Activated CD8-positive, alpha-beta memory T cell treated with anti-CD3 and anti-CD28 coated beads, Interleukin-2, amount 50 U/mL, for 1 hour (primary cell): ENCODE results near the gene EPS8L3.
A peak's percentile ranks its signal among the peaks of the same experiment; 100 is the strongest.

Experiments used
- DNase-seq: peaks from one replicate; pipeline ENCODE4 v3.0.0-alpha.2; 2020; ENCODE audit errors: extremely low read depth

EPS8L3 gene

DNA sequence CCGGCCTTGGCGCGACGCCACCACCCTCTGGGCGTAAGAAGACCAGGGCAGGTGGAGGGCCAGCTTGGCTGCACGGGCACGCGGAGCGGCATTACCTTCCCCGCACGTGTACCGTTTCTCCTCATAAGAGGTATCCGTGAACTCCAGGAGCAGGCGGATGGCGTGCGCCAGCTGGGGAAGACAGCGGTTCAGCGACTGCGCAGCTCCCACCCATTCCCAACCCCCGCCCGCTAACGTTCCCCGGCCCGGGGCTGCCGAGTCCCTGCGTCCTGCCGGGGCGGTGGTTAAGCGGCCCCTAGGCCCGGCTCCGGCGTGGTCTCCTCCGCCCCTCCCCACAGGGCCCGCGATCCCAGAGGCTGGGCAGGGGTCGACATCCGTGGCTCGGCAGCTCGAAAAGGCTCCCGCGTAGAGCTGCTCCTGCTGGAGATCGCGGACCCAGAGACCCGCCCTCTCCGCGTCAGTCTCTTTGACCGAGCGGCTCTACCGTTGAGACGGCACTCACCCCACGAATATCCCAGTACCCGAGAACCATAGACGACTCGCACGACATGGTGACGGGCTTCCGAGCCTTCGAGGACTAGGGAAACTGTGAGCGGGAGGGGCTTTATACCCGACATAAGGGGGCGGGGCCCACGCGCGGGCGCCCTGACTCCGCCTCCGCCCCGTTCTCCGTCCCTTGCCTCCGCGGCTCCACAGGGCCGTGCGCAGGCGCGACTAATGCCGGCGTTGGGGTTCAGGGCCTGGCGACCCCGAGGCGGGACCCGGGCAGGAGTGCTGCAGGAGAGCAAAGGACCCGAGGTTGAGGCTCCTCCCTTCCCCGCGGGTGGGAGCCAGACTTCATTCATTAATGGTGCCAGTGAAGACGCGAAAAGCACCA, 23.7 kb downstream of the EPS8L3 start:
- peak; percentile 66 for DNase-seq

DNA sequence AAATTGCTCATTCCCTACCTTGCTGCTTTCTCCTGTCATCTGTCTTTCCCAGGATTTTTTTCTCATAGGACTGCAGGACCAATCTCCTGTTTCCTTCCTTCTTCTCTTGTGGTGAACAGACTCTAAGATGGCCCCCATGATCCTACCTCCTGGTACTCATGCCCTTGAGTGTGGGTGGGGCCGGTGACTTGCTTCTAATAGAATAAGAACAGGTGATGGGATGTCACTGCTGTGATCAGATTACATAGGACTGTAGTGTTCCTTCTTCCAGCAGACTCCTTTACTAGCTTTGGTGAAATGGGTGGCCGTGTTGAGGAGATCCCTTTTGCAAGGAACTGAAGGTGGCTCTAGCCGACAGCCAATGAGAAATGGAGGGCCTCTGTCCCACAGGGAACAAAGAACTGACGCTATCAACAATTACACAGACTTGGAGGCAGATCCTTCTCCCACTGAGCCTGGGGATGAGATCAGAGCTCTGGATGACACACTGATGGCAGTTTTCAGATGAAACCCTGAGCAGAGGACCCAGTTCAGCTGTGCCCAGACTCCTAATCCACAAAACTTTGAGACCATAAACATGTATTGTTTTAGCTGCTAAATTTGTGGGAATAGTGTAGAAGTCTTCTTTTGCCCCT, 30.4 kb downstream of the EPS8L3 start:
- no peak for DNase-seq

DNA sequence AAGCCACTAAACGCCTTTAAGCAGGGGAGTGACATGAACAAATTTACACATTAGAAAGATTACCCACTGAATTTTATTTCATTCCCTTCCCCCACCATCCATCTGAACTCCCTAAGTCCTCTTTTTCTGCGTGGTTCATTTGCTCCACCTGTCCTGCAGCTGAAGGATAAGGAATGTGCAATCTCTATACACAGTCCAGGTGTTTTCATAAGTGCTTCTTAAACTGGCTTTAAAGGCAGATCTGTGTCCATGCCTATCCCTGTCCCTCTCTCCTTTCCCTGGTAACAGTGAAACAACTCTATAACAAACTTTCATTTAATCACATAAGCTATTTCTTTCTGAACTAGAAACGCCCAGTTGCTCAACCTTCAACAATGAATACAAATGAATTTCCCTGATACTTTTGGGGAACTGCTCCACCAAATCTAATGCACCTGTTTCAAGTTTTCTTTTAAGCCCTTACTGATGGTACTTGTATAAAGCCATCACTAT, 31.3 kb downstream of the EPS8L3 start:
- no peak for DNase-seq

DNA sequence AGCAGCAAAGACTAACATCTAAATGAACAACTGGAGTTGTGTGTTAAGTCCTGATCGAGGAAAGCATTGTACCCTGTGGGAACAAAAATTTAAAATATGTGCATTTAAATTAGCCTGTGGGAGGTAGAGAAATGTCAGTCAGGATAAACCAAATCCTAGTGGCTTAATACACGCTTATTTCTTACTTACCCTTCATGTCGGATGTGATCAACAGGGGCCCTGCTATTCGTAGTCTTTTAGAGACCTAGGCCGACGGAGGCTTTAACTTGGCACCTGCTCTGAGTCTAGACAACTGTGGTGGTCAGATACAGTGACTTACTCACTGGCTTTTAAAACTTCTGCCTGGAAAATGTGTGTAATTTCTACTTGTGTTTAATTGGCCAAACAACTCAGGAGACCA, 33.1 kb downstream of the EPS8L3 start:
- DNase-seq = no peak

DNA sequence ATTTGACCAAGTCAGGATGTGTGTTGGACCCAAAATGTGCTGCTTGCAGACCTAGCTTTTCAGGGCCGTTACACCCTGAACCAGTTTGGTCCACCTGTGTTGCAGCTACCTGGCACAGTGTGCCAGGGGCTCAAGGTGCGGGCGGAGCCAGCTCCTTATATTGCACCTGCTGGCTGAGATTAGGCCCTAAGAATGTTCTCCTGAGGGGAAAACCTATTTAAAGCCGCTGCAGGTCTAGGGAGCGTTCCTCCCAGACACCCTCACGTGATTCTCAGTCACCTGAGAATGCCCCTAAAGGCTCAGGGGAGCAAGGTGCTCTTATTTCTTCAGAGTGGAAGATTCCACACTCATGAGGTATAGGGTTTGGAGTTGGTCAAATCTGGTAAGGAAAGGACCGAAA, 34.9 kb downstream of the EPS8L3 start:
- no peak for DNase-seq

DNA sequence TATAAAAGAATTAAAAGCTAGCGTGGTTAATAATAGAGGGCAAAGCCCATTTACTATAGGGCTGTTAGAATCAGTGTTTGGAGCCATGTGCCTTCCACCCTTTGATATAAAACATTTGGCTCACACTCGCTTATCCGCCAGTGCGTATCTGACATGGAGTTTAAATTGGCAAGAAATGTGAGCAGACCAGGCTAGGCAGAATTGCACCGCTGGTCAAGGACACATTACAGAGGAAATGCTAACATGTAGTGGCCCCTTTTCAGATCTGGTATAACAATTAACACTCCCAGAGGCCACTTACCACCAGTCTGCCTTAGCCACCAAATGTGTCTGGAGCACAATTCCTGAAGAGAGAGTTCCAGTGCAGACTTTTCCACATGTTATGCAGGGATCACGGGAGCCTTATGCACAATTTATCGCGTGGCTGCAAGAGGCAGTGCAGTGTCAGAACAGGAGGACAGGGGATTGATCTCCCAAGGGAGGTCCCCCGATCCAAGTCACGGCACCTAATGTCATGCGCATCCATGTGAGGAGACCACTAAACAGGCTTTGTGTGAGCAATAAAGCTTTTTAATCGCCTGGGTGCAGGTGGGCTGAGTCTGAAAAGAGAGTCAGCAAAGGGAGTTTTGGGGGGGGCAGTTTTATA, 36.9 kb downstream of the EPS8L3 start:
- DNase-seq = no peak

DNA sequence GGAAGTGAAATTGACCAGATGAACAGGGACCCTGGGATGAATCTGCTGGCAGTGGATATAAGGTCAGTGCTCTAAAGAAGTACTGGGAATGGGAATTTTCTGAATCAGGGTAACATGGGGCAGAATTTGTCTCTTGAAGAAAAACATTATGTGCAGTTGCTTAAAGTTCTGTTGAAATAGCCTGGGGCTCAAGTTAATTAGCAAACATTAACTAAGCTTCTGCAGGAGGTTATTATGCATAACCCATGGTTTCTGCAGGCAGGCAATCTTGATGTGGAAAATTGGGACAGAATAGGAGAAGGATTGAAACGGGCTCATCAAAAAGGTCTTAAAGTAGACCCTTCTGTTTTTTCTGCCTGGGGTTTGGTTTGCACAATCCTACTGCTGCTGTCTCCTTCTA, 37.7 kb downstream of the EPS8L3 start:
- no peak for DNase-seq

DNA sequence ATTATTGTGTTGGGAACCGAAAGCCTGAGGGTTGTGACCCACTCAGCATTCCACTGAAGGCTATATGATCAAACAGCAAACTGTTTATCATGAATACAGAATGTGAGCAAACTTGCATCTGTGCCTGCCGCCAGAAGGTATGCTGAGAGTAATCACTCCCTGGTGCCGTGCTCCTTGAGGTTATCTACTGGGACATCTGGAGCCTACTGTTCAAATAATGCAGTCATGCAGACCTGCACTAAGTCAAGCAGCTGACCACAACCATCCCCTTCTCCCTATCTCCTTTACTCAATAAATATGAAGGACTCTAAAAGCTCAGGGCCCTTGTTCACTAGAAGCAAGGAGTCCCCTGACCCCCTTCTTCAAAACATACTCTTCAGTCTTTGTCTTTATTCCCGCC, 38.2 kb downstream of the EPS8L3 start:
- DNase-seq = no peak

DNA sequence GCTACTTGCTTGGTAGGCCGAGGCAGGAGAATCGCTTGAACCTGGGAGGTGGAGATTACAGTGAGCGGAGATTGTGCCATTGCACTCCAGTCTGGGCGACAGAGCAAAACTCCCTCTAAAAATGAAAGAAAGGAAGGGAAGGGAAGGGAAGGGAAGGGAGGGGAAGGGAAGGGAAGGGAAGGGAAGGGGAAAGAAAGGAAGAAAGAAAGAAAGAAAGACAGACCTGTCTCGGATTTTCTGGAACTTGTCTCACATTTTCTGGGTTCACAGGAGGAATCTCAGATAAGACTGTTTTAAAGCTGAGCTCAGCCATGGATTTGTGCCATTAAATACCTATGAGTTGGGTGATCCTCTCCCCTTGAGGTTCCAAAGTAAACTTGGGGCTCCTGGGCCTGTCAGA, 38.8 kb downstream of the EPS8L3 start:
- DNase-seq = no peak

DNA sequence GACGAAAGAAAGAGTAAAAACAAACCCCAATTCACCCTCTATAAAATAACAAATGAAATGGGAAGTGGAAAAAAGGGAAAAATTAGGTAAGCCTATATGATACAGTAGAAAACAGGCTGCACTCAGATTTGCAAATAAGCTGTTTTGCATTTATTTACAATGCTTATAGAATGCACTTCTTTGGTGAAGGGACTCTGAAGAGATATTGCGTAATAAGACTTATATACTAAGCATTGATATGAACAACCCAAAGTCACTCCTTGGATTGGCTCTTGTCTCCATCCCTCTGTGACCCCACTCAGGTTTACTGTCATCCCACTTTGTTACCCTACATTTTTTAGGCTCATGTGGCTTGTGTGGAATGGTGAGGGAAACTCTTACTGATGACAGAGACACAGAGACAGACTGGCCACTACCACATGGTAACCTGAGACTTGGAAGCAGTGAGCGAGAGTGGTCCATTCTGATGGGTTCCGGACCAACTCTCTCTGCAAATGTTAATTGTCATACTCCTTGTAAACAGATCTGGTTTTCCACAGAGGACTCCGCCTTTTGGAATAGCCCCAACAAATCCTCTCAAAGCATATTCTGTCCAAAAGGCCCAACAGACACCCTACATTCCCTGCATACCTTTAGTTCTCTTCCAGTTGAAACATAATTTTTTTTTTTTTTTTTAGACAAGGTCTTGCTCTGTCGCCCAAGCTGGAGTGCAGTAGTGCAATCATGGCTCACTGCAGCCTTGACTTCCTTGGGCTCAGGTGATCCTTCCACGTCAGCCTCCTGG, 40.6 kb downstream of the EPS8L3 start:
- DNase-seq = no peak

DNA sequence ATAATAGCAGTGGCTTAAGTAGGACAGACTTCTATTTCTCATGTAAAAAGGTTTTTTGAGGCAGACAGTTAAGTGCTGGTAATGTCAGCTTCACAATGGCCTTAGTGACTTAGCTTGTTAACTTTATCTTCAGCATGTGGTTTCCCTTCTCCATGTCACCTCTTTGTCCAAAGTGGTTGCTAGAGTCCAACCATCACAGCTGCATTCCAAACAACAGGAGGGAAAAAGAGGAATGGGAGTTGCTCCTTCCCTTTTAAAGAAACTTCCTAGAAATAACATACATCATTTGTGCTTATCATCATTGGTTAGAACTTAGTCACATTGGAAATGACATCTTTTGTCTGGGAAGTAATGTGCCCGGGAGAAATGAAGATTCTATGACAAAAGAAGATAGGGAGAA, 41.8 kb downstream of the EPS8L3 start:
- DNase-seq = no peak

DNA sequence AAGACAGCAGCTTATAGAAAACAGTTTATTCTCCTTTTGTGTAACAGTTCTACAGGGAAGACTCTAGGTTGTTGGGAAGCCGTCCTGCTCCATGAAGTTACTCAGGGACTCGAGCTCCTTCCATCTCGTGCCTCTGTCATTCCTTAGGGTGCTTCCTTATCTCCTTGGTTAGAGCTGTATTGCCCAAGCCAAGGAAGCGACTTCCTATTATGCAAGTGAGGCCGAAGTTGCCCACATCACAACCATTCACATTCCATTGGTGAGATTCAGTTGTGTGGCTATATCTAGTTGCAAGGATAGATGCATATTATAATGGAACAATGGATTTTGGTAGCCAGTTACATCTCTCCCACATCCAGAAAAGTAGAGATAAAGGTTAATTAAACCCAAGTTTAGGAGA, 42.7 kb downstream of the EPS8L3 start:
- DNase-seq = no peak

DNA sequence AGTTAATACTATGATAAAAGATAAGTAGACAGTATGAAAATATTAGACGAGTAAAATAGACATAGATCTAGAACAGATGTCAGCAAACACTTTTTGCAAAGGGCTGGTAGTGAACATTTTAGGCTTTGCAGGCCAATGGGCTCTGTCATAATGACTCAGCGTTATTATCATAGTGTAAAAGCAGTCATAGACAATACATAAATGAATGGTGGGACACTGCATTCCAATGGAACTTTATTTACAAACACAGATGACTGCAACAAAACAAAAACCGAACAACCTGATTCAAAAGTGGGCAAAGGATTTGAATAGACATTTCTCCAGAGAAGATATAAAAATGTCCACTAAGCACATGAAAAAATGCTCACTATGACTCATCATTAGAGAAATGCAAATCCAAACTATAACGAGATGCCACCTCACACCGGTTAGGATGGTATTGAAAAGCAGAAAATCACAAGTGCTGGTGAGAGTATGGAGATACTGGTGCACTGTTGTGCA, 44.3 kb downstream of the EPS8L3 start:
- no peak for DNase-seq

DNA sequence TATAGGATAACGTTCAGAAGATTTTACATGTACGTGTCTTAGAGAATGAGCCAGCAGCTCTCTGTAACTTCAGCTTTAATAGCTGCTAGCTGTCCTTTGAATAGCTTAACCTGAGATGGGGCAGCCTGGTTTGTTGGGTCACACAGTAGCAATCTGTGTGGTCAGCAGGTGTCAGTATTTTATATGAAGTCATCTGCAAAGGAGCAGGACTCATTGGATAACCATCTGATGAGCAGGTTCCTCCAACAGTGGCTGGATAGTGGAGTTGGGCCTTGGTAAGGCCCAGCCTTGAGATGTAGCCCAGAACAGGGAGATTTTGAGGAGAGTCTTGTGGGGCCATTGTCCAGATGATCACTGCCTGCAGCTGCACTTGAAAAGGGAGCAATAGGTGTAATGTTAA, 45.2 kb downstream of the EPS8L3 start:
- DNase-seq = no peak

DNA sequence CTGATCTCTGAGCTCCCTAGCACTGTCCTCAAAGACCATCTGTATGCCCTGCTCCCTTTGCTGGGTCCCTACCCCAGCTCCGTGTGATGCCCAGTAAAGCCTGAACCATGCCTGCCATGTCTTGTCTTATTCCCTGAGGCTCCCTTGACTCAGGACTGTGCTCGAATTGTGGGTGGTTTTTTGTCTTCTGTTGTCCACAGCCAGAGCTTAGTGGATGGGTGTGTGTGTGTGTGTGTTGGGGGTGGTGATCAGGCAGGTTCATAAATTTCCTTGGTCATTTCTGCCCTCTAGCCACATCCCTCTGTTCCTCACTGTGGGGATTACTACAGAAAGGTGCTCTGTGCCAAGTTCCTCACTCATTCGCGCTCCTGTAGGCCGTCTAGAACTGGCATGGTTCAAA, 46.0 kb downstream of the EPS8L3 start:
- DNase-seq = no peak

DNA sequence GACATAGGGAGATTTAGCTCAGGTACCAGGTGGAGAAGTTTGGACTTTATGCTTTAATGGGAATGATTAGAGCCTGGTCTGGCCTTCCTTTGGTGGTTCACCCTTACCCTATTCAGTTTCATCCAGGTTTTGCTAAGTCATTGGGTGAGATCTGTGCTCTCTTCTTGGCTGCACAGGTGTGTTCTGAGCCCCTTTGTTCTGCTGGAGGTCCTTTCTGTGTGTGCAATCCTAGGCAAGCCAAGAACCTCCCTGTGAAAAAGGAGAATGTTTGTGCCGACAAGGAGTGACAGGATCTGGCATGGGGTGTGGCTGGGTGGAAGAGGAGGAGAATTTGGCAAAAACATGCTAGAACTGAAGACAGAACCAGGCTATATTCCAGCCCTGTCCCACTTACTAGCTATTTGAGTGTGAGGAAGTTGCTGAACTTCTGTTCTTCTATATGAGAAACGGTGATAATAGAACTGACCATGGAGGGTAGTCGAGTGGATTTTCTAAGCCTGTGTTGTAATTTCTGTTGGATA, 47.1 kb downstream of the EPS8L3 start:
- no peak for DNase-seq

DNA sequence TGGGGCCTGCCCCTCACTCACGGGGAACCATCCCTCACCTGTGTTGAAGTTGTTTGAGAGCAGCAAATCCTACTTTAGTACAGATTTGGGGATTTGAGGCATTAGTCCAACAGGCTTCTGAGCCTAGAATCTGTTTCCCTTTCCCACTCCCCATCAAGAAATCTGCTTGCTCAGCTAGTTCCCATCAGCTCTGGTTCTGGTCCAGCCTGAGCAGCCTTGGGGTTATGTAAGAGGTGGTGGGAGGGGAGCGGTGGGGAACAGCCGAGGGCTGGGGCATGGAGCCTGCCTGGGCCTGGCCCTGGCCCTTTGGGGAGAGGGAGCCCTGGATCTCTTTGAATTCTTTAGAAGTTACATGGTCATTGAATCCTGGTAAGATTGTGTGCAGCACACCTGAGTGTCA, 47.6 kb downstream of the EPS8L3 start:
- DNase-seq = no peak

DNA sequence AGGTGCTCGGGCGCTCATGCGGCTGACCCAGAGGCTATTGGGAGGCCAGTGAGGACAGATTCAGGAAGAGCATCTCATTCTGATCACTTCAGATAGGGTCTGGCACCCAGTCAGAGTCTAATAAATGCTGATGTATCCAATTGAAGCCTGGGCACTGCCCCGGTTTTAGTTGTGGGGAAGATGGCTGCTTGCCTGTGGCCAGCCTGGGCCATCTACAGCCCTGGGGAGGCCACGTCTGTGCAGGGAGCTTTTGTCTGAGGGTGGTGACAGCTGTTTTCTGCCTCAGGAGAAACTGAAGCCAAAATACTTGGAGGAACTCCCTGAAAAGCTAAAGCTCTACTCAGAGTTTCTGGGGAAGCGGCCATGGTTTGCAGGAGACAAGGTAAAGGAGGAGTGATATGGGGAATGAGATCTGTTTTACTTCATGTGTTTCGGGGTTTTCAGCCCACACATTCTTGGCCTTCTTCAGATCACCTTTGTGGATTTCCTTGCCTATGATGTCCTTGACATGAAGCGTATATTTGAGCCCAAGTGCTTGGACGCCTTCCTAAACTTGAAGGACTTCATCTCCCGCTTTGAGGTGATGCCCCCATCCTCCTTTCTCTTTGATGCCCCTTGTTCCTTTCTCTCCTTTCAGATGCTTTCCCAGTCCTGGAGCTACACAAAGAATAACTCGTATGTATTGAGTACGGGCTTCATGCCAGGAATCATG, 48.9 kb downstream of the EPS8L3 start:
- no peak for DNase-seq

DNA sequence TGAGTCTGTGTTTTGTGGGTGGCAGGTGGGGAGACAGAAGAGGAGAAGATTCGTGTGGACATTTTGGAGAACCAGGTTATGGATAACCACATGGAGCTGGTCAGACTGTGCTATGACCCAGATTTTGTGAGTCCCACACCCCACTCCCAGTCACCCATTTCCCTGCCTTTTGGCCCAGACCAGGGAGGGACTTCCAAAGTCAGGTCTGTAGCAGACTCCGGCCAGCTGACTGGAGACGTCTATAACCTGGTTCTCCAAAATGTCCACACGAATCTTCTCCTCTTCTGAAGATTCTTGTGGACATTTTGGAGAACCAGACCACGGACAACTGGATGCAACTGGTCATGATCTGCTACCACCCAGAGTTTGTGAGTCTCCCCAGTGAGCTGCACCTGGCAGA, 50.1 kb downstream of the EPS8L3 start:
- no peak for DNase-seq

DNA sequence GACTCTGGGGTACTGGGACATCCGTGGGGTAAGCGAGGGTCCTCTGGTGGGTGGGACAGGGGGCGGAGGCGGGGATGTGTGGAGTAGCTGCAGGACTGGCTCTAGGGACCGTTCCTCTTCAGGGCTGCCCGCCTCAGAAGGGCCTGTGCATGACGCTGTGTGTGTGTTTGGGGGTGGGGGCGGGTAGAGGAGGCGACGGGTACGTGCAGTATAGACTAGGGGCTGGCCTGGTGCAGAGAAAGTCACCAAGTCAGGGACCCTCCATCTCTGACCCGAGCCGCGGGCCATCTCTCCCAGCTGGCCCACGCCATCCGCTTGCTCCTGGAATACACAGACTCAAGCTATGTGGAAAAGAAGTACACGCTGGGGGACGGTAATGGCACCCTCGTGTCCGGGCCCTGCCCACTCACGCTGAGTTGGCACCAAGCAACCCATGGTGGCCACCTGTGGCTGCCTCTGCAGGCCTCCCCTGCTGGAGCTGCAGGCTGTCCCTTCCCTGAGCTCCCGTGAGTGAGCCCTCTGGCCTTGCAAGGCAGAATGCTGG, 51.3 kb downstream of the EPS8L3 start:
- no peak for DNase-seq
